K562 (cell line): ENCODE data around the gene SMAD5. TPM values are rescaled to one million over a fixed set of nuclear protein-coding genes. Genes with fewer than 3 reads are reported as not detected.

ENCODE experiments used
- BDP1 ChIP-seq: IDR thresholded peaks from 3 replicates; pipeline ENCODE4 v1.6.1; 2011; ENCODE audit not compliant: insufficient read length, insufficient read depth
- HDAC1 ChIP-seq, 2 experiments: fragments of 450-650 bp; IDR thresholded peaks; 2 replicates each; pipeline ENCODE4 v1.6.1; 2016 to 2017; ENCODE audit warnings: inconsistent platforms in 1 of 2, mild to moderate bottlenecking in 1 of 2, moderate library complexity in 1 of 2
- HNRNPL ChIP-seq: fragments of 200-400 bp; formaldehyde crosslinking; IDR thresholded peaks from 2 replicates; pipeline ENCODE4 v1.6.1; 2017; ENCODE audit warnings: low read depth, mild to moderate bottlenecking, low read length
- IRF1 ChIP-seq: sonication (generic); formaldehyde crosslinking; IDR thresholded peaks from 2 replicates; pipeline ENCODE4 v1.8.0; 2022; ENCODE audit warnings: missing genetic modification reagents, mild to moderate bottlenecking, borderline replicate concordance
- MAFG ChIP-seq: fragments of 450-650 bp; conservative IDR thresholded peaks from 2 replicates; pipeline ENCODE4 v1.6.1; 2016; ENCODE audit warnings: missing genetic modification characterization, missing compliant biosample characterization
- NFXL1 ChIP-seq: fragments of 450-650 bp; formaldehyde crosslinking; IDR thresholded peaks from 2 replicates; pipeline ENCODE4 v1.4.0; 2021; ENCODE audit warnings: mild to moderate bottlenecking
- PPARD ChIP-seq: fragments of 250-450 bp; sonication (Bioruptor Pico); IDR thresholded peaks from 2 replicates; pipeline ENCODE4 v1.8.0; 2022; ENCODE audit warnings: inconsistent platforms, mild to moderate bottlenecking, moderate library complexity
- THAP12 ChIP-seq: fragments of 250-450 bp; sonication (Bioruptor Pico); IDR thresholded peaks from 2 replicates; pipeline ENCODE4 v1.9.0; 2021; ENCODE audit warnings: mild to moderate bottlenecking, inconsistent platforms
- ZNF197 ChIP-seq: fragments of 200-800 bp; sonication (Bioruptor generic); IDR thresholded peaks from 2 replicates; pipeline ENCODE4 v1.6.1; 2016; ENCODE audit warnings: low read depth, missing genetic modification characterization, missing compliant biosample characterization
- ZNF512 ChIP-seq: IDR thresholded peaks from 2 replicates; pipeline ENCODE4 v1.6.1; 2016; ENCODE audit warnings: missing genetic modification characterization, missing compliant biosample characterization
- ZNF644 ChIP-seq: fragments of 200-800 bp; sonication (Bioruptor generic); IDR thresholded peaks from 2 replicates; pipeline ENCODE4 v1.6.1; 2016; ENCODE audit warnings: low read depth, missing genetic modification characterization, missing compliant biosample characterization
- polyA plus RNA-seq, 8 experiments: library from polyadenylated mRNA; depleted of rRNA in 4 of 8; stranded (reverse) in 5 of 8; unstranded in 3 of 8; fragments of >200 nt; fragmentation: Nextera tagmentation in 2 of 8; fragmentation: Illumina TruSeq in 1 of 8; extraction: Ambion mirVana in 2 of 8; extraction: Trizol in 1 of 8; gene quantifications; 2 replicates each; pipeline versions ENCODE4 v1.2.1 to v1.2.3, GENCODE V29; 2011 to 2014; ENCODE audit warnings: inconsistent platforms in 1 of 8, missing spikeins in 1 of 8
- total RNA-seq, 7 experiments: library from RNA; depleted of rRNA in 6 of 7; stranded (reverse); fragments of >200 nt in 6 of 7; fragmentation: Illumina TruSeq in 2 of 7; extraction: Trizol in 2 of 7; gene quantifications; 2 replicates each; pipeline versions ENCODE4 v1.2.1 to v1.2.3, GENCODE V29; 2011 to 2021; ENCODE audit warnings: low replicate concordance in 1 of 7
- TF ChIP-seq, protein P1 (sequence below): IDR thresholded peaks from 2 replicates; pipeline ENCODE4 v1.6.1; 2011; ENCODE audit warnings: borderline replicate concordance, low read depth, mild to moderate bottlenecking, moderate library complexity, low read length; ENCODE audit not compliant: insufficient read depth, poor library complexity, severe bottlenecking

The SMAD5 gene
- total and polyA plus RNA-seq, 9 of the 15 experiments (the other 6 are each of a cell fraction or from before 2014, with no cell fraction given): 12.4 to 53.9 (median 20.3) TPM

GRCh38 chr5:136098176-136098575 is 34.5 kb upstream of the SMAD5 start (continued):
- TF ChIP-seq, protein P1, sequence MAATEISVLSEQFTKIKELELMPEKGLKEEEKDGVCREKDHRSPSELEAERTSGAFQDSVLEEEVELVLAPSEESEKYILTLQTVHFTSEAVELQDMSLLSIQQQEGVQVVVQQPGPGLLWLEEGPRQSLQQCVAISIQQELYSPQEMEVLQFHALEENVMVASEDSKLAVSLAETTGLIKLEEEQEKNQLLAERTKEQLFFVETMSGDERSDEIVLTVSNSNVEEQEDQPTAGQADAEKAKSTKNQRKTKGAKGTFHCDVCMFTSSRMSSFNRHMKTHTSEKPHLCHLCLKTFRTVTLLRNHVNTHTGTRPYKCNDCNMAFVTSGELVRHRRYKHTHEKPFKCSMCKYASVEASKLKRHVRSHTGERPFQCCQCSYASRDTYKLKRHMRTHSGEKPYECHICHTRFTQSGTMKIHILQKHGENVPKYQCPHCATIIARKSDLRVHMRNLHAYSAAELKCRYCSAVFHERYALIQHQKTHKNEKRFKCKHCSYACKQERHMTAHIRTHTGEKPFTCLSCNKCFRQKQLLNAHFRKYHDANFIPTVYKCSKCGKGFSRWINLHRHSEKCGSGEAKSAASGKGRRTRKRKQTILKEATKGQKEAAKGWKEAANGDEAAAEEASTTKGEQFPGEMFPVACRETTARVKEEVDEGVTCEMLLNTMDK: no peak
- TF ChIP-seq BDP1: no peak
- TF ChIP-seq NFXL1 (CRISPR knock-in tag): no peak
- TF ChIP-seq MAFG: no peak
- TF ChIP-seq ZNF644 (tag): no peak
- TF ChIP-seq PPARD: no peak
- no peak for TF ChIP-seq ZNF512 (tag)
- TF ChIP-seq HNRNPL: no peak
- TF ChIP-seq THAP12 (CRISPR knock-in tag): no peak
- TF ChIP-seq IRF1 (CRISPR knock-in tag): no peak
- no peak for TF ChIP-seq HDAC1 (IDR thresholded peaks at IDR 0.05)
- TF ChIP-seq ZNF197 (CRISPR knock-in tag): no peak
- TF ChIP-seq, all 486 proteins: peak for 0
